GM18951 (cell line): Measurements from ENCODE around the gene CCDC88A.

Experiments used
- POLR2A ChIP-seq: IDR thresholded peaks from 4 replicates; pipeline ENCODE4 v1.6.1; 2011; ENCODE audit warnings: mild to moderate bottlenecking; ENCODE audit not compliant: insufficient read length, insufficient read depth; ENCODE audit errors: extremely low read depth
- in situ Hi-C: fragments of 300-500 bp; cut with MboI; formaldehyde crosslinking; loops from one replicate; pipeline ENCODE4 v1.12.0; 2022; ENCODE audit warnings: low sequenced_read_pairs, mixed read lengths, inconsistent platforms; ENCODE audit not compliant: unreplicated experiment

CCDC88A gene

GRCh38 chr2:55351672-55352071, 68.0 kb downstream of the CCDC88A start:
- in situ Hi-C loops: no loop called here
- no peak for TF ChIP-seq POLR2A

- no peak for TF ChIP-seq POLR2A
- in situ Hi-C loops: no loop called here
Observed at GRCh38 chr2:55345064-55345463, 74.6 kb downstream of the CCDC88A start.

- in situ Hi-C loops: no loop called here
- no peak for TF ChIP-seq POLR2A
Observed at GRCh38 chr2:55338268-55338667, 81.4 kb downstream of the CCDC88A start.

- TF ChIP-seq POLR2A: no peak
- in situ Hi-C loops: no loop called here
Observed at GRCh38 chr2:55334728-55335127, 84.9 kb downstream of the CCDC88A start.

- in situ Hi-C loops: no loop called here
- no peak for TF ChIP-seq POLR2A
Observed at GRCh38 chr2:55330541-55331297, 88.9 kb downstream of the CCDC88A start.

GRCh38 chr2:55327470-55328230, 92.0 kb downstream of the CCDC88A start:
- no peak for TF ChIP-seq POLR2A
- in situ Hi-C loops: no loop called here

- in situ Hi-C loops: no loop called here
- TF ChIP-seq POLR2A: no peak
Observed at GRCh38 chr2:55314985-55315384, 104.7 kb downstream of the CCDC88A start.

- in situ Hi-C loops: no loop called here
- TF ChIP-seq POLR2A: no peak
Observed at GRCh38 chr2:55311444-55311870, 108.2 kb downstream of the CCDC88A start.

- TF ChIP-seq POLR2A: no peak
- in situ Hi-C loops: no loop called here
Observed at GRCh38 chr2:55309446-55309845, 110.2 kb downstream of the CCDC88A start.

GRCh38 chr2:55302241-55302640, 117.4 kb downstream of the CCDC88A start:
- in situ Hi-C loops: no loop called here

GRCh38 chr2:55301277-55301676, 118.4 kb downstream of the CCDC88A start:
- TF ChIP-seq POLR2A: no peak
- in situ Hi-C loops: no loop called here

More at GRCh38 chr2:55302241-55302640, 117.4 kb downstream of the CCDC88A start:
- no peak for TF ChIP-seq POLR2A

GRCh38 chr2:55296393-55296792, 123.3 kb downstream of the CCDC88A start:
- no peak for TF ChIP-seq POLR2A
- in situ Hi-C loops: no loop called here

- in situ Hi-C loops: no loop called here
- no peak for TF ChIP-seq POLR2A
Observed at GRCh38 chr2:55283083-55283482, 136.6 kb downstream of the CCDC88A start.
